GM06990 (cell line): ENCODE measurements around the gene SHC4.

ENCODE experiments used
- DNase-seq: peaks from one replicate; pipeline ENCODE4 v3.0.0-alpha.2; 2011; ENCODE audit not compliant: insufficient read length; ENCODE audit errors: extremely low read depth
- H3K27me3 ChIP-seq: replicated peaks from 2 replicates; pipeline ENCODE4 v1.6.0; 2011; ENCODE audit warnings: low read length; ENCODE audit not compliant: control insufficient read depth, insufficient read depth
- H3K36me3 ChIP-seq: 2 replicates; pipeline ENCODE4 v1.5.1; 2011; ENCODE audit warnings: low read length; ENCODE audit not compliant: control insufficient read depth, insufficient read depth
- H3K4me3 ChIP-seq: replicated peaks from 2 replicates; pipeline ENCODE4 v1.5.1; 2011; ENCODE audit warnings: low read depth, mild to moderate bottlenecking, control low read depth, low read length
- CTCF ChIP-seq: IDR thresholded peaks from 2 replicates; pipeline ENCODE4 v1.5.1; 2011; ENCODE audit warnings: low read length, control low read depth, mild to moderate bottlenecking, inconsistent platforms; ENCODE audit not compliant: insufficient read depth, poor library complexity, severe bottlenecking

SHC4 gene

GRCh38 chr15:48833526-48834239 is 130.0 kb downstream of the SHC4 start:
- TF ChIP-seq CTCF, result no peak
- Histone ChIP-seq H3K27me3 (no peaks in the 10 kb centered on the region), H3K4me3 (no peak overlapping the region), H3K36me3 (no peaks in the 10 kb centered on the region)
- DNase-seq, result no peak

GRCh38 chr15:48832648-48833047 is 131.1 kb downstream of the SHC4 start:
- no peaks in the 10 kb centered on the region for H3K27me3 ChIP-seq
- no peak for TF ChIP-seq CTCF
- H3K36me3 ChIP-seq, result no peaks in the 10 kb centered on the region
- DNase-seq, result no peak
- H3K4me3 ChIP-seq, result no peak overlapping the region

- Histone ChIP-seq H3K27me3 (no peaks in the 10 kb centered on the region), H3K36me3 (no peaks in the 10 kb centered on the region), H3K4me3 (no peak overlapping the region)
- no peak for DNase-seq
- TF ChIP-seq CTCF, result no peak
Measured at GRCh38 chr15:48828906-48829305, 134.8 kb downstream of the SHC4 start.

- Histone ChIP-seq H3K4me3 (no peak overlapping the region), H3K27me3 (no peaks in the 10 kb centered on the region), H3K36me3 (no peaks in the 10 kb centered on the region)
- DNase-seq, result no peak
- TF ChIP-seq CTCF, result no peak
Measured at GRCh38 chr15:48828471-48828870, 135.2 kb downstream of the SHC4 start.

- H3K36me3 ChIP-seq, result no peaks in the 10 kb centered on the region
- H3K4me3 ChIP-seq, result no peak overlapping the region
- TF ChIP-seq CTCF, result no peak
- no peak for DNase-seq
- no peaks in the 10 kb centered on the region for H3K27me3 ChIP-seq
Measured at GRCh38 chr15:48825075-48825474, 138.6 kb downstream of the SHC4 start.

GRCh38 chr15:48823706-48824105 is 140.0 kb downstream of the SHC4 start:
- TF ChIP-seq CTCF, result no peak
- no peaks in the 10 kb centered on the region for H3K36me3 ChIP-seq
- no peak for DNase-seq
- no peaks in the 10 kb centered on the region for H3K27me3 ChIP-seq
- H3K4me3 ChIP-seq, result no peak overlapping the region
